Small intestine (tissue), 7 donors: ENCODE measurements around the gene ARHGAP15. TPM values are rescaled to one million over a fixed set of nuclear protein-coding genes. Genes with fewer than 3 reads are reported as not detected.

Source experiments
- DNase-seq, 2 donors: peaks; one replicate each; pipeline versions ENCODE4 v3.0.0 to v3.0.0-alpha.2; 2013
- FAIRE-seq: peaks from 2 replicates; lab custom pipeline; 2012; peaks lifted over from hg19 to GRCh38; lab: Jason Lieb, UNC
- H3K27ac ChIP-seq, 3 donors: one replicate each; pipeline ENCODE4 v1.5.1; 2013; ENCODE audit warnings: low read length in 2 of 3, mild to moderate bottlenecking in 2 of 3, control low read depth in 1 of 3, inconsistent platforms in 1 of 3, low read depth in 1 of 3, moderate library complexity in 1 of 3
- H3K27me3 ChIP-seq, 3 donors: one replicate each; pipeline ENCODE4 v1.6.1; 2013; ENCODE audit warnings: low read length in 3 of 3, inconsistent platforms in 1 of 3; ENCODE audit not compliant: control insufficient read depth in 3 of 3, insufficient read depth in 3 of 3
- H3K36me3 ChIP-seq, 3 donors: one replicate each; pipeline ENCODE4 v1.6.1; 2013; ENCODE audit warnings: low read length in 3 of 3, inconsistent platforms in 1 of 3, low read depth in 1 of 3, mild to moderate bottlenecking in 1 of 3, moderate library complexity in 1 of 3; ENCODE audit not compliant: control insufficient read depth in 3 of 3, insufficient read depth in 2 of 3
- H3K4me1 ChIP-seq, 3 donors: one replicate each; pipeline ENCODE4 v1.6.1; 2013; ENCODE audit warnings: low read length in 2 of 3, inconsistent platforms in 1 of 3, low read depth in 1 of 3, mild to moderate bottlenecking in 1 of 3, moderate library complexity in 1 of 3; ENCODE audit not compliant: control insufficient read depth in 3 of 3, insufficient read depth in 2 of 3
- H3K4me3 ChIP-seq, 3 donors: one replicate each; pipeline ENCODE4 v1.5.1; 2013; ENCODE audit warnings: low read length in 3 of 3, control low read depth in 1 of 3, inconsistent platforms in 1 of 3, low read depth in 1 of 3, mild to moderate bottlenecking in 1 of 3, moderate library complexity in 1 of 3
- H3K9me3 ChIP-seq, 2 donors: one replicate each; pipeline ENCODE4 v1.6.1; 2013; ENCODE audit warnings: low read depth in 1 of 2, low read length in 1 of 2; ENCODE audit not compliant: control insufficient read depth in 2 of 2, insufficient read depth in 1 of 2
- WGBS, 3 donors: extraction: QIAGEN DNeasy Blood & Tissue Kit; methylation state at CpG; one replicate each; pipeline ENCODE4 v1.1.7; 2013; 5-methylcytosine and 5-hydroxymethylcytosine counted together
- polyA plus RNA-seq, 4 donors: library from polyadenylated mRNA; stranded (reverse) in 3 of 4; unstranded in 1 of 4; fragments of 200-250 nt in 3 of 4; fragments of 120-200 nt in 1 of 4; gene quantifications; one replicate each; pipeline versions ENCODE4 v1.2.1 to v1.2.3, GENCODE V29; 2013
- donor health status: healthy with polysubstance abuse.
- donor health status: control.
- donor health status: control.
- donor health status: Bipolar disorder and iron deficiency.
- donor health status: healthy.

The ARHGAP15 gene
- polyA plus RNA-seq, 4 donors: 0.67 to 18.2 (median 10.1) TPM

DNA sequence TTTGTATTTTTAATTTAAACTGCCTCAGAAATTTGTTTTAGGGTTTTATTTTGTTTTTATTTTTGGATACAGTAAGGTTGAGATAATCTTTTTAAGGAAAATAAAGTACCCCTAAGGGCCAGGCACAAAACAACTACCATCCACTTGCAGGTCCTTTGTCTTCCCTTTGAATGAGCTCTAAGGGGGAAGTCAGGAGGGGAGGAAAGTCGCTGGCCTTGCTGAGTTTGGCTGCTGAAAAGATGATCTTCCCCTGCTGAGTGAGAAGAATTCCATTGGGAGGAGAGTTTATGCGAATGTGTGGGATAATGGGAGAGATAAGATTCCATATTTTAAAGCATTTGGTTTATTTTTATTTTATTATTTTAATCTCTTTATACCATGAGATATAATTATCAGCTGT, 100.7 kb downstream of the ARHGAP15 start:
- H3K36me3 ChIP-seq: no peaks in the 10 kb centered on the region
- peaks cover 0 to 3% of the 10 kb centered on the region in 2 donors for H3K9me3 ChIP-seq
- DNase-seq (no peak), FAIRE-seq (no peak)
- 29 to 56% (median 35%) methylated on average over 2 of the region's 2 CpGs for WGBS, 3 donors
- no peaks in the 10 kb centered on the region for H3K4me1 ChIP-seq
- H3K27me3 ChIP-seq: no peaks in the 10 kb centered on the region
- H3K27ac ChIP-seq: no peak overlapping the region
- no peak overlapping the region for H3K4me3 ChIP-seq

DNA sequence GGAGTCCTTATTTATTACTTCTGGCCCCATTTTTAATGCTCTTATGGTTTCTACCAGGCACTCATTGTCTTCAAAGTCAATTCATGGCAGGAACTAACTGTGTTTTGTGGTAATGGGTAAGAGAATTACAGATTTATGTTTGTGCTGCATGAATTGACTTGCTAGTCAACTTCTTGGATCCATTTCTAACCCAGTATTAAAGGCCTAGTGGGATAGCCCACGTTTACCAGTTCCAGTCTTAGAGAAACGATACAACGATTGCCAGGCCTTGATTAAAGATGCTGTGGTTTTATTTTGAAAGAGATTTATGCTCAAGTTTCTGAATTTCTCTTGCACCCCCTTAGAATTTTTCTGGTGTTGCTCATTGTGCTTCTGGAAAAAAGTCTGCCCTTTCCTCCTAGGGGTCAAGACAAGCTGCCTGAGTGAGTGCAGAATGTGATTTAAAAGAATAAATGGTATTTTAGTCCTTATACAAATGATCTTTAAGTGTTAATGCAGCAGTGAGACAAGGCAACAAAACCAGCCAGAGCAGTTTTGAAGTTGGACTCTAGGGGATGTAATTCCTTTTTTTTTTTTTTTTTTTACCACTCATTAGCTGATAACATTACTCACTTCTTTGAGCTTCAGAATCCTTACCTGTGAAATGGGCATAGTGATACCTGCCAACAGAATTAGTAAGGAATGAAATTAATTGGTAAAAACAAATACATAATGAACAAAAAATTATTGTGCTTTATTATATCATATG, 101.5 kb downstream of the ARHGAP15 start:
- peaks cover 0 to 3% of the 10 kb centered on the region in 2 donors for H3K9me3 ChIP-seq
- no peak for FAIRE-seq
- no peak for DNase-seq
- WGBS, 3 donors: 70 to 75% (median 71%) methylated on average over 3 of the region's 3 CpGs
- H3K27ac ChIP-seq: no peak overlapping the region
- no peaks in the 10 kb centered on the region for H3K4me1 ChIP-seq
- H3K36me3 ChIP-seq: no peaks in the 10 kb centered on the region
- no peak overlapping the region for H3K4me3 ChIP-seq
- no peaks in the 10 kb centered on the region for H3K27me3 ChIP-seq

DNA sequence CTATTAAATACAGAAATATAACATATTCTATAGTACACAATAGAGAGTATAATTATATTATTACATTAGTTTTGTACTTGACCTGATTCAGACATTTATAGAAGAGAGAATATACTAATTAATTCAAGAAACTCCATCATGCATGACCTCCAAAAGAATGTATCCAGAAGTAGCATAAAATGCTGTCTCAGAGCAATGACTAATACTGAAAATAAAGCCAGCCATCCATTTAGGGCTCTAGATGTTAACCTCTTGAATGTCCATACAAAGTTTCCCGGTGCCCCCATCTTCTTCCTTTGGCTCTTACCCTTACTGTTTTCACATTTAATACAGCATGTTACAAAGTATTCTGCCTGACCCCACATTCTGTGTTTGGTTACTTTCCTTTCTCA, 102.0 kb downstream of the ARHGAP15 start:
- 85 to 100% (median 88%) methylated on average over 1 of the region's 1 CpG for WGBS, 3 donors
- H3K27ac ChIP-seq: no peak overlapping the region
- DNase-seq (no peak), FAIRE-seq (no peak)
- no peaks in the 10 kb centered on the region for H3K36me3 ChIP-seq
- no peak overlapping the region for H3K4me3 ChIP-seq
- H3K9me3 ChIP-seq: peaks cover 0 to 3% of the 10 kb centered on the region in 2 donors
- H3K27me3 ChIP-seq: no peaks in the 10 kb centered on the region
- H3K4me1 ChIP-seq: no peaks in the 10 kb centered on the region

DNA sequence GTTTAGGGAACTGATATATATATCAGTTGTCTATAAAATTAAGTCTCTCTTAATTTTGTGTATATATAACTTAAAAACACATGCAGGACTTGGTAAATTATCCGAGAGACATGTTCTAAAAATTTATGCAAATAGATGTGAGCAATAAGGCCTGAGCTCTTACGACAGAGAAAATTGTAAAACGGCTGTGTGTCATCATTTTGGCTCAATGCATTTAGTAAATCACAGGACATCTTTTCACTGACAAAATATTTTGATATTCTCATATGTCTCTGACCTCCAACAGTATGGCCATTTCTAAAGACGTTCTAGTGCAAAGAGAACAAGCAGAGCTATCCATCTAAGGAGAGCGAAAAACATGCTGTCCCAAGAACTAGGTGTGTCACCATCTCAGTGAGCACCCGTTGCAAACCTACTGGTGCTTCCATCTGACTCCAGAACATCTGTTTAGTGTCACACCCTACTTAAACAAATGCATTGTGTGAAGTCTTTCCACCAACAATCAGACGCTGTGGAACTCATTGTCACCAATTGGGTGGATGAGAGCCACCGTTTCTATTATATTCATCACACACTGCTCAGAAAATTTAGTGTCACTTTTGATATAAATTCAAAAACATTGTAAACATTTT, 108.0 kb downstream of the ARHGAP15 start:
- no peak for FAIRE-seq
- Histone ChIP-seq H3K27ac (no peak overlapping the region), H3K36me3 (no peaks in the 10 kb centered on the region), H3K9me3 (peaks cover 0 to 3% of the 10 kb centered on the region in 2 donors), H3K4me3 (no peak overlapping the region), H3K27me3 (no peaks in the 10 kb centered on the region), H3K4me1 (no peaks in the 10 kb centered on the region)
- no peak for DNase-seq
- 78 to 81% (median 78%) methylated on average over 8 of the region's 8 CpGs for WGBS, 3 donors

DNA sequence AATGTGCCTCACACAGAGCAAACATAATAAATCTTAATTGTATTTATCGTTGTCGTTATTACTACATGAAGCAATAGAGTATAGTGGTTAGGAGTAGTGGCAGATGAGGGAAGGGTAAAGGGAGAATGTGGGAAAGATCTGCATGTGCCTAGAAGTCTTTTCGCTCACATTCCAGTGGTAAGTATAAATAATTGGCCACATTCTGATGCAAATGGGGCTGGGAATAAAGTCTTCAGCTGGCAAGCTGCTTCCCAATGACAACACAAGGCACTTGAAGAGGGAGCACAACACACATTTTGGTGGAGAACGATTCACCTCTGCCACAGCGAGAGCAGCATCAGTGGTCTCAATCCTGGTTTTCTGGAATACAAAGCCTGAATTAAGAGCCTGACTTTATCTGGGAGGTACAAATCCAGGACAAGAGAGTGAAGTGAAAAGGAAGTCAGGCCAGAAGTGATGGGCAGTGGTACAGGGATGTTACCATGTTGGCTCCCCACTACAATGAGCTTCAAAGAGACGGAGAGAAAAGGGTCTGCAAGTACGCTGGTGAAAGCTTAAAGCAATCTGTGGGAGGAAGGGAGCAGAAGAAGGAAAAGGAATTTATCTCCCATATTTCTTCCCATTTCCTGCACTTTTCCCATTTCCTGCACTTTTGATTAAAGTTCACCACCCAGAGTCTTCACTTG, 112.3 kb downstream of the ARHGAP15 start:
- Histone ChIP-seq H3K27me3 (no peaks in the 10 kb centered on the region), H3K27ac (no peak overlapping the region), H3K9me3 (no peaks in the 10 kb centered on the region), H3K4me3 (no peak overlapping the region), H3K36me3 (no peaks in the 10 kb centered on the region), H3K4me1 (no peaks in the 10 kb centered on the region)
- FAIRE-seq (no peak), DNase-seq (no peak)
- WGBS, 3 donors: 67 to 80% (median 77%) methylated on average over 7 of the region's 7 CpGs

DNA sequence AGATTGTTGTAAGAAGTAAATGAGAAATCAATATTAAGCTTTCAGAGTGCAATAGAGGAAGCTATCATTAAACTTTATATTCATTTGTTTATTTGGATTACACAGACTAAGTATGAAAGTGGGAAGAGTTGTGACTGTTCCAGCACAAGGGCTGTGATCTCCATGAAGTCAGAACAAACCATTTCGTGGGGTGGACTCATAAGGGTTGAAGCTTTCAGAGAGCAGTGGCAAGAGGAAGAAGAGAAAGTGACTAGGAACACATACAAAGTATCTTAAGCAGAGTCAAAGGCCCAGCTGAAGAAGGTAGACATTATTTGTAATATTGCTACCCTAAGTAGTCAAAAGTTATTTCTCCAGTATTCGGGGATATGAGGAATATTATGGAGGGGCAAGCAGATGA, 117.0 kb downstream of the ARHGAP15 start:
- FAIRE-seq (no peak), DNase-seq (no peak)
- Histone ChIP-seq H3K36me3 (no peaks in the 10 kb centered on the region), H3K4me3 (no peak overlapping the region), H3K27ac (no peak overlapping the region), H3K4me1 (no peaks in the 10 kb centered on the region), H3K27me3 (no peaks in the 10 kb centered on the region), H3K9me3 (no peaks in the 10 kb centered on the region)
- WGBS, 3 donors: 61 to 83% (median 78%) methylated on average over 2 of the region's 2 CpGs

- WGBS, 3 donors: 49 to 74% (median 50%) methylated on average over 10 of the region's 10 CpGs
- no peaks in the 10 kb centered on the region for H3K4me1 ChIP-seq
- no peak overlapping the region for H3K4me3 ChIP-seq
- FAIRE-seq (no peak), DNase-seq (no peak)
- no peaks in the 10 kb centered on the region for H3K27me3 ChIP-seq
- no peaks in the 10 kb centered on the region for H3K36me3 ChIP-seq
- no peaks in the 10 kb centered on the region for H3K9me3 ChIP-seq
- no peak overlapping the region for H3K27ac ChIP-seq
These were observed 117.9 kb downstream of the ARHGAP15 start for GRCh38 chr2:143246815-143247744.

DNA sequence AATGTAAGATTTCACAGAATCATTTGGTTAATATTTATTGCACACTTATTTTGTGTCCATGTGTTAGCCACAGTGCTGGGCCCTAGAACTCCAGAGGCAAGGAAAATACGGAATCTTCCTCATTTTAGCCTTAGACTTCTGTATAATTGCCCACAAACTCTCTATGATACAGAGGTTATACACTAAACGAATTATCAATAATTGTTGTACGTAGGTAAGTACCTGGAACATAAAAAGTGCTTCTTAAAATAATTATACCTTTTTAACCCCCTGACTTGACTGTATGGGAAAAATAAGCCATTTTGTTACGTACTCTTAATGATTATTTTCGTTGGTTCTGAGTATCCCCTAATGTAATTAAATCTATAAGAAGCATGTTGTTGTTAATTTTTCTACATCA, 119.4 kb downstream of the ARHGAP15 start:
- Histone ChIP-seq H3K9me3 (no peaks in the 10 kb centered on the region), H3K27me3 (no peaks in the 10 kb centered on the region), H3K4me1 (no peaks in the 10 kb centered on the region), H3K27ac (no peak overlapping the region), H3K4me3 (no peak overlapping the region), H3K36me3 (no peaks in the 10 kb centered on the region)
- WGBS, 3 donors: 69 to 82% (median 80%) methylated on average over 5 of the region's 5 CpGs
- no peak for FAIRE-seq
- DNase-seq: no peak
